Stimulated activated memory B cell treated with anti-CD40 and anti-IgM and Interleukin-4, amounts not matched to agents 10 μg/mL and 1 μg/mL and 100 μg/mL, for 72 hours (primary cell): ENCODE measurements around the gene TSPAN32.

Source experiments
- ATAC-seq: fragments of 150-1000 bp; cut with Tn5 transposase; 2 replicates; pipeline ENCODE4 v1.10.0; 2021
- H3K27ac Mint-ChIP-seq: one replicate; pipeline ENCODE4 v1.8.0; 2022; ENCODE audit warnings: mild to moderate bottlenecking, mixed read lengths
- H3K27me3 Mint-ChIP-seq: one replicate; pipeline ENCODE4 v1.8.0; 2022; ENCODE audit warnings: mixed read lengths
- H3K36me3 Mint-ChIP-seq: one replicate; pipeline ENCODE4 v1.8.0; 2022; ENCODE audit warnings: mixed read lengths
- H3K4me1 Mint-ChIP-seq: one replicate; pipeline ENCODE4 v1.8.0; 2022; ENCODE audit warnings: mixed read lengths
- H3K4me3 Mint-ChIP-seq: one replicate; pipeline ENCODE4 v1.8.0; 2022; ENCODE audit warnings: mild to moderate bottlenecking, moderate library complexity, mixed read lengths
- H3K9me3 Mint-ChIP-seq: one replicate; pipeline ENCODE4 v1.8.0; 2022; ENCODE audit warnings: mixed read lengths

TSPAN32 gene

GRCh38 chr11:2293984-2294925 is 7.6 kb upstream of the TSPAN32 start:
- H3K27ac Mint-ChIP-seq: no peak overlapping the region
- H3K4me3 Mint-ChIP-seq: no peak overlapping the region
- H3K4me1 Mint-ChIP-seq: peaks cover 1% of the 10 kb centered on the region

DNA sequence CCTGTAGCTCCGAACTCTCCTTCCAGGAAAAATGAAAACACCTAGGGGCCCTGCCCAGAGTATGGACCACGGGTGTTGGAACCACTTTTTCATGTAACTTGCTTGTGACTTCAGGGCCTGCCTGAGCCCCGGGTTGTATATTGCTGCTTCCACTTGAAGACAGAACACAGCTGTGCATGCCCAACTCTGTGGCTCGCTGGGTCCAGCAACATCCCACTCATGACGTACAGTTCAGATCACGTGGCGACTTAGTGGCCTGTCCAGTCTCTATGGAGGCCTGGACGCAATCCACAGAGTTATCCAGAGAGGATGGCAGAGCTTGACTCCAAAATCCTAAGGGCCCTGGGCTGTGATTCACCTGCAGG is 6.9 kb upstream of the TSPAN32 start:
- Mint-ChIP-seq H3K9me3 (no peaks in the 10 kb centered on the region), H3K27ac (no peak overlapping the region), H3K36me3 (no peaks in the 10 kb centered on the region), H3K4me3 (no peak overlapping the region), H3K4me1 (peaks cover 8% of the 10 kb centered on the region), H3K27me3 (peaks cover 16% of the 10 kb centered on the region)
- ATAC-seq: no peak

More at GRCh38 chr11:2293984-2294925, 7.6 kb upstream of the TSPAN32 start:
- Mint-ChIP-seq H3K27me3 (peaks cover 23% of the 10 kb centered on the region), H3K9me3 (no peaks in the 10 kb centered on the region), H3K36me3 (no peaks in the 10 kb centered on the region)
- ATAC-seq: no peak

GRCh38 chr11:2295971-2296912 is 5.6 kb upstream of the TSPAN32 start:
- Mint-ChIP-seq H3K9me3 (no peaks in the 10 kb centered on the region), H3K27ac (no peak overlapping the region), H3K4me1 (peaks cover 20% of the 10 kb centered on the region), H3K27me3 (peaks cover 10% of the 10 kb centered on the region), H3K36me3 (no peaks in the 10 kb centered on the region), H3K4me3 (no peak overlapping the region)
- ATAC-seq: no peak

DNA sequence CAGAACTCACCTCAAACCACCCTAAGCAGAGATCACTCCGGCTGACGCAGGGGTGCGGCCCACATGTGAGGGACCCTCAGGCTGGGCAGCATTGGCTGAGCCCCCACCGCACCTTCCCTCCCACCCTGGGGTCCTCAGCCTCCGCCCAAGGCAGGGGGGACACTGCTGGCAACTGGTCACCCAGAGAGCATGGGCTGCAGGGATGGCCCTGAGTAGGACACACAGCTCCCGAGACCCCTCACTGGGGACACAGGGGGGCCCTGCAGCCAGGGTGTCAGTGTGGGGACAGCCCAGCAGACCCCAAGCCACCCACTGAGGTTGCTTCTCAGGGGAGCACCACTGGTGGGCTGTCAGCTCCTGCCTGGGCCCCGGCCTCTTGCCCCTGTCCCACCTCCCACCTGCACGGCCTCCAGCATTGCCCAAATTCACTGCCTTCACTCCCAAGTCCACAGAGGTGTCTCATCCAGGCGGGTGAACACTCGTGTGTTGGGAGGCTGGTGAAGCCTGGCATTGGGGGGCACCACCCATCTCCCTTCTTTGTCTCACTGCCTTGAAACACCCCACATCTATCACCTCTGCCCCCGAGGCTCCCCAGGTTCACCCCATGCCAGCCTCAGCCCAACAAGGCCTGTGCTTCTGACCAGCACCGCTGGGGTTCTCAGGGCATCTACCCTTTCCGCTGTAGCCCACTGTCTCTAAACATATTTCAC is 4.7 kb upstream of the TSPAN32 start:
- H3K27ac Mint-ChIP-seq: no peak overlapping the region
- H3K4me1 Mint-ChIP-seq: peaks cover 28% of the 10 kb centered on the region
- ATAC-seq: no peak
- H3K9me3 Mint-ChIP-seq: no peaks in the 10 kb centered on the region
- peaks cover 8% of the 10 kb centered on the region for H3K27me3 Mint-ChIP-seq
- no peaks in the 10 kb centered on the region for H3K36me3 Mint-ChIP-seq
- no peak overlapping the region for H3K4me3 Mint-ChIP-seq

GRCh38 chr11:2297623-2298030 is 4.2 kb upstream of the TSPAN32 start:
- Mint-ChIP-seq H3K4me1 (peaks cover 33% of the 10 kb centered on the region), H3K27ac (no peak overlapping the region), H3K9me3 (no peaks in the 10 kb centered on the region), H3K27me3 (peaks cover 2% of the 10 kb centered on the region), H3K4me3 (no peak overlapping the region), H3K36me3 (no peaks in the 10 kb centered on the region)
- no peak for ATAC-seq

GRCh38 chr11:2298131-2298794 is 3.5 kb upstream of the TSPAN32 start:
- Mint-ChIP-seq H3K9me3 (no peaks in the 10 kb centered on the region), H3K4me3 (no peak overlapping the region), H3K27ac (peak overlapping the region; percentile 2), H3K27me3 (no peaks in the 10 kb centered on the region), H3K36me3 (no peaks in the 10 kb centered on the region), H3K4me1 (peaks cover 36% of the 10 kb centered on the region)
- no peak for ATAC-seq

DNA sequence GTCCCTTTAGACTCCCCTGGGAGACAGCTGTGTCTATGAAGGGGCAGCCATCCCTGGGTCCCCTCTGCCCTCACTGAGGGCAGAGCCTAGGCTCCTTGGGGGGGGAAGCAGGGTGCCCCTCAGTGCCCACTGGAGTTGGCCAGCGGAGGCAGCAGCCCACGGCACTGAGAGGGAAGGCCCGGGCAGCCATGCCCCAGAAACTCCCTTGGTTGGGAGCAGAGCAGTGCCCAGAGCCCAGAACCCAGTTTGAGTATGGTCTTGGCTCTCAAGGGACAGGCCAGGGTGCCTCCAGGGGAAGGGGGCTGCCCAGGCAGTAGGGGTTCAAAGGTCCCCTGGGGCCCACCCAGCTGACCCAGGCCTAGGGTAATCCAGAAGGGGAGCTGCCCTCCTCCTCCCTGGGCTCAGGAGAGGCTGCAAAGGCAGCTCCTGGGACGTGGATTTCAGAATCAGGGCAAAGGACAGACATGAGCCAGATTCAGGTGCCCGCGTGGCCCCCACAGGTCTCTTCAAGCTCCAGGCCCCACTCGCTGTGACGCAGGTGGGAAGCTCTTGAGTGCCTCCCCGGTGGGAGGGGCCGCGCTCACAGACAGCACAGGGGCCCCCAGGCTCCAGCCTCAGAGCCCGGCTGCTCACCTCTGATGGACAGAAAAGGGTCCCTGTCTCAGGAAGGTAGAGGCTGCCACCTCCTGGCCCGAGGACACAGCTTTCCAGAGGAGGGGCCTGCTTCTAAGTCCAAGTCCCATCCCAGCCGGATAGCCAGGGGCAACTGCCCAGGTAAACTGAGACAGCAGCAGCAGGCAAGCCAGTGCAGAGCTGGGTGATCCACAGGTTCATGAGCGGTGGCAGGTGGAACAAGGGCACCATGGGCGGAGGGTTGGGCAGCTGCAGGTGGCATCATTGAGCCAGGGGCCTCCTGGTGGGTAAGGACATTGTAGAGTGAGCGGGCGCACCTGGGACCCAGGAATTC is 2.7 kb upstream of the TSPAN32 start:
- H3K27ac Mint-ChIP-seq: peak overlapping the region; percentile 57
- no peak for ATAC-seq
- H3K4me1 Mint-ChIP-seq: peaks cover 36% of the 10 kb centered on the region
- H3K27me3 Mint-ChIP-seq: no peaks in the 10 kb centered on the region
- no peaks in the 10 kb centered on the region for H3K9me3 Mint-ChIP-seq
- no peaks in the 10 kb centered on the region for H3K36me3 Mint-ChIP-seq
- H3K4me3 Mint-ChIP-seq: peak overlapping the region; percentile 10

DNA sequence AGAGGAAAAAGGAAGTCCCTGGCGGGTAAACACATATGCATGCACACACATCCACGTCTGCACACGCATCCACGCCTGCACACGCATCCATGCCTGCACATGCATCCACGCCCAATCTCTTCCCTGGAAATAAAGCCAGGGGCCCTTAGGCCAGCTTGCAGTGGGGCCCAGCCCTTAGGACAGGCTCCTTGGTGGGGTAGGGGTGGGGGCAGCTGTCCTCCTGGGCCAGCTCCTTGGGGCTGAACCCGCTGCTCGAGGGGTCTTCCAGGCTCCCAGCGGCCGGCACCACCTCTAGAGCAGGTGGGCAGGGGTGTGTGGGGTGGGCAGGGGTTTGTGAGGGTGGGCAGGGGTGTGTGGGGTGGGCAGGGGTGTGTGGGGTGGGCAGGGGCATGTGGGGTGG is 2.0 kb upstream of the TSPAN32 start:
- Mint-ChIP-seq H3K27ac (peak overlapping the region; percentile 57), H3K27me3 (no peaks in the 10 kb centered on the region), H3K4me1 (peaks cover 38% of the 10 kb centered on the region), H3K4me3 (peak overlapping the region; percentile 10), H3K36me3 (no peaks in the 10 kb centered on the region), H3K9me3 (no peaks in the 10 kb centered on the region)
- ATAC-seq: no peak

DNA sequence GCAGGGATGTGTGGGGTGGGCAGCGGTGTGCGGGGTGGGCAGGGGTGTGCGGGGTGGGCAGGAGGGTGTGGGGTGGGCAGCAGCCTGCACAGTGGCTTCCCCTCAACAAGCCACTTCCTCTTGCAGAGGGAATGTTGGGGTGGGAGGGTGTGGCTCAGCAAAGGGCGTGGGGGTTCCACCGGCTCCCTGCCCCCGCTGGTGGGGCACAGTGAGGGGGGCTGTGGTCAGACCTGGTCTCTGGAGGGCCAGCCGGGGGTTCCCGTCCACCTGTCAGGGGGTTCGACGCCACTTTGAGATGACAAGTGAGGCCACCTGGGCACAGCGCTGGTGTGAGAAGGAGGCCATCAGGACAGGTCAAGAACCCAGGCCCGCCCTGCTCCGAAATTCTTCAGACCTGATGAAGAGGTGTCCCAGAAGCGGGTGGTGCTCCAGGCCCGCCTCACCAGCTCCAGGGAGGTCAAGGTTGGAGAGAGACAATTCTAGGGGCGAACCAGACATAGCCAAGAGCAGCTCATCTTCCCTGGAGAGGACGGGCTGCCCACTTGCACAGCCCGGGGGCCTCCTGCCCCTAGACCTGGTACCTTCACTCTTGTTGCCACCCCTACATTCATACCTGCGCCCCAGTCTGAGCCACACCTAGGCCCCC is 1.4 kb upstream of the TSPAN32 start:
- H3K4me1 Mint-ChIP-seq: peaks cover 45% of the 10 kb centered on the region
- H3K27me3 Mint-ChIP-seq: no peaks in the 10 kb centered on the region
- peak overlapping the region; percentile 93 for H3K27ac Mint-ChIP-seq
- peak; percentile 31 for ATAC-seq
- no peaks in the 10 kb centered on the region for H3K9me3 Mint-ChIP-seq
- peak overlapping the region; percentile 88 for H3K4me3 Mint-ChIP-seq
- no peaks in the 10 kb centered on the region for H3K36me3 Mint-ChIP-seq

DNA sequence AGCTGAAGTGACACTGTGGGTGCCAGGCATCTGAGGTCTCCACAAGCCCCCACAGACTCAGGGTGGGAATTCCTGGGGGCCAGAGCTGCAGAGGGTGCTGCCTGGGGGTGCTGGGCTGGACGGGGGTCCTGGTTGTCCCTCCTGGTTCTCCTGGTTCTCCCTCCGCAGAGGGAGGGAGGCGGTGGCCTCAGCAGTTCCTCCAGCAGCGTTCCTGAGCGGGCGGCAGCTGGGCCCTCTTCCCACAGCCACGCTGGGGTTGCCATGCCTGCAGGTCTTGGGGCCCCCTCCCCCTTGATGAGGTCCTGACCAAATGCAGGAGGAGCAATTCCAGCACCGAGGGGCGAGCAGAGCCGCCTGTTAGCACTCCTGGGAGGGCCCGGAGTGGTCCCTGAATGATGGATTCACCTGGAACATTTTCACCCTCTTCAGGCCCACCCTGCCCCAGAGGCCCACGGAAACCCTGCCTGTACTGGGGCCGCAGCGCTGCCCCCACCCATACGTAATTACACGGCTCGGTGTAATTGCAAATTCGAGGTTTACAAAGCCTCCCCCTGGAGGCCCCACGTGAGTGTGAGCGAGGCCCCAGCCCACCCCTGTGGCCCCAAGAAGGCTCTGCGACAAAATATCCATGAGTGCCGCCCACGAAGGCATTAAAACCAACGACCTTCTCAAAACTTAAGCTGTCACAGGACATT is 730 bp upstream of the TSPAN32 start:
- H3K4me1 Mint-ChIP-seq: peaks cover 51% of the 10 kb centered on the region
- H3K27me3 Mint-ChIP-seq: peaks cover 2% of the 10 kb centered on the region
- no peak for ATAC-seq
- peak overlapping the region; percentile 93 for H3K27ac Mint-ChIP-seq
- H3K36me3 Mint-ChIP-seq: peaks cover under 1% of the 10 kb centered on the region
- H3K9me3 Mint-ChIP-seq: no peaks in the 10 kb centered on the region
- peak overlapping the region; percentile 88 for H3K4me3 Mint-ChIP-seq

GRCh38 chr11:2302306-2302895 is 588 bp downstream of the TSPAN32 start:
- Mint-ChIP-seq H3K9me3 (no peaks in the 10 kb centered on the region), H3K27me3 (peaks cover 8% of the 10 kb centered on the region), H3K4me1 (peaks cover 59% of the 10 kb centered on the region), H3K4me3 (peak overlapping the region; percentile 88), H3K36me3 (peaks cover 5% of the 10 kb centered on the region), H3K27ac (peak overlapping the region; percentile 93)
- peak; percentile 2 for ATAC-seq

DNA sequence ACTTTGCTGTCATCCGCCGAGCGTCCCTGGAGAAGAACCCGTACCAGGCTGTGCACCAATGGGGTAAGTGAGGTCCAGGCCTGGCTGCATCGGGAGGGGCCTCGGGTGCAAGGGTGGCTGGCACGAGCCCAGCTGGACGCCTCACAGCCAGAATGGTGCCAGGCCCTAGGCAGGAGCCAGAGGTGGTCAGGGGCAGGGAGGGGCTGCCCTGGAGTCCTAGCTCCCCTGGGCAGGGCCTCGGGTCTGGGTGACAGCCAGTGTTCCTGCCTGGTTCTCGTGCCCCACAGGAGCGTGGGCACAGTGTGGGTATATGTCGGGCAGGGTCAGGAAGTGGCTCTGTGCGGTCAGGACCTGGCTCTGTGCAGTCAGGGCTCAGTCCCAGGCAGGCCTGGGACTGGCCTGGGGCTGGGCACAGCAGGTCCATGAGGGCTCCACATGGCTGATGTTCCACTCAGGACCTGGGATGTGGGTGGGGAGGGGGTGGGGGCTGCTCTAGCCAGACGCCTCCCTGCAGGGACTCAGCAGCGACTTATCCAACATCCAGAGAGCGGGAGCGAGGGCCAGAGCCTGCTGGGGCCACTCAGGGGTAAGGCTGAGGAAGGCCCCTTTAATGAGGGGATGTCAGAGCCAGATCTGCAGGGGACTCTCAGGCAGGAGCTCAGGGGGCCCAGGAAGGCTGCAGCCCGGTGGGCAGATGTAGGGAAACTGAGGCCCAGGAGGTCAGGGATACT is 1.2 kb downstream of the TSPAN32 start:
- Mint-ChIP-seq H3K36me3 (peaks cover 5% of the 10 kb centered on the region), H3K27me3 (peaks cover 8% of the 10 kb centered on the region), H3K4me3 (peak overlapping the region; percentile 88), H3K9me3 (no peaks in the 10 kb centered on the region), H3K27ac (peak overlapping the region; percentile 93), H3K4me1 (peaks cover 59% of the 10 kb centered on the region)
- ATAC-seq: no peak
